GM19193 (cell line): ENCODE measurements around the gene GPC6.

ENCODE experiments used
- POLR2A ChIP-seq: IDR thresholded peaks from 4 replicates; pipeline ENCODE4 v1.6.1; 2011; ENCODE audit not compliant: insufficient read depth, insufficient read length; ENCODE audit errors: extremely low read depth

The GPC6 gene

GRCh38 chr13:93462151-93462550, 235.5 kb downstream of the GPC6 start:
- TF ChIP-seq POLR2A = no peak

DNA sequence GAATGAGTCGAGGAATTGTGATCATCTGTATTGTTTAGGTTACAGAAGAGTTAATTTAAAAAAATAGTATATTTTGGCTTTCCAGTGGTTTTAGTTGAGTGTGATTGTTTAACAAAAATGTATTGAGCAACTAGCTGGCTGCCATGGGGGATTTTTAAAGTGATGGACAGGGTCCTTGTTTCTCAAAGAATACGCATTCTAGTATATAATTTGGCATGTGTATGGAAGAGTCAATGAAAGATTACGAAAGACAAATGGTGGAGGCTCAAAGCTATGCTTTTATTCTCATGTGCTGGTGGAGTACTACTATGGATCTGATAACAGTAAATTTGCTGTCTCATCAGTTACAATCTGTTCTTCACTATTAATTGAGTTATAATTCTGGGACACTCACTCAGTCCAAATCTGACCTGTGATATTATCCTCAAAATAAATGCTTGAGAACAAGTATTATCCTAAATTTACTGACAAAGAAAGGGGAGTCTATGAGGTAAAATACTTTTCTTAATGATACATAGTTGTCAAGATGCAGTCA, 240.0 kb downstream of the GPC6 start:
- TF ChIP-seq POLR2A = no peak

DNA sequence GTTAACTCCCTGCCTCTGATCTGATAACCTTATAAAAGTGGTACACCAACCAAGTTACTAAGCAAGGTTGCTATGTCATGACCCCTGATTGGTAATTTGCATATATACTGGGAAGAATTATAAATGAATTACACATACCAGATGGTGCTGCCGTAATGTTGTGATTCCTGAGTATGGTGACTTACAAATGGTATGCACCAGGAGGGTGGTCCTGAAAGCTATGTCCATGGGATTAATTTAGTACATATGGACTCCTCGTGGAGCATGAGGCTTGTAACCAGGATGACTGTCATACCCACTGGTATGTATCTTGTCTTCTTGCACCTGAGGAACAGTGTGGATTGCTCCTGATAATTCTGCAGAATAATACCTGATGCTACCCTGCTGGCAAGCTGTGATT, 240.6 kb downstream of the GPC6 start:
- no peak for TF ChIP-seq POLR2A

- no peak for TF ChIP-seq POLR2A
These were observed 241.8 kb downstream of the GPC6 start for GRCh38 chr13:93468433-93468832.

GRCh38 chr13:93472296-93472695, 245.7 kb downstream of the GPC6 start:
- no peak for TF ChIP-seq POLR2A

- no peak for TF ChIP-seq POLR2A
These were observed 246.2 kb downstream of the GPC6 start for GRCh38 chr13:93472814-93473296.

DNA sequence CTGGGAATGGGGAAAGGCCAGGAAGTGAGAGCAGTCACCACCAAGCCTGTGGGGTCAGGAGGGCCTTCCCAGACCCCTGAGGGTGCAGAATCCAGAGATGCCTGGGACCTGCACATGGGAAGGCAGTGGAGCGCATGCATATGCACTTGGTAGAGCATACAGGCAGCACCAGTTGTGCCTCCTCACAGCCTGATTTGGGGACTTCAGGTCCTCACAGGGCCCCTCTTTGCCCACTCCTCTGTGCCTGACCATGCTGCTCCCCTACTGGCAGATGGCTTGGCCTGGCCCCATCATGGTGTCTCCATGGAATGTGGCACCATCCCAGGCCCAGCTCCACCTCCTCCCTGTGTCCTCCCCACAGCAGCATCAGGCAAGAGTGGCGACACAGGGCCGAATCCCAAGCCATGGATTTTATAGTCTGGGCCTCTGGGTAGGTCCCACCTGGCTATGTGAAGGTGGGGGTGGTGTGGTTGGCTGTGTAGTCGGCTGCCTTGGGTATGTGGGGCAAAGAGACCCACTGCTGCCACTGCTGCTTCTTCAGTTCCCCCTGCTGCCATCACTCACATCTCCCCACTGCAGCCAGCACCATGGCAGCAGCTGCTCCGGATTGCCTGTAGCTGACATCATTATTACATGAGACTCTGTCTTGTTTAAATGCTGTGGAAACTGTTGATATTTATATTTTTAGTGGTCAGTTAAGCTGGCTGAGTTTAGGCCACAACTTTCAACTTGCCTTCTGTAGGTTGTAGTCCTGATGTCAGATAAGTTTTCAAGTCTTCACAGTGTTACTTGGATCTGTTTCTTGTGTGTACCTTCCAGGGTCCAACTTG, 247.0 kb downstream of the GPC6 start:
- no peak for TF ChIP-seq POLR2A

DNA sequence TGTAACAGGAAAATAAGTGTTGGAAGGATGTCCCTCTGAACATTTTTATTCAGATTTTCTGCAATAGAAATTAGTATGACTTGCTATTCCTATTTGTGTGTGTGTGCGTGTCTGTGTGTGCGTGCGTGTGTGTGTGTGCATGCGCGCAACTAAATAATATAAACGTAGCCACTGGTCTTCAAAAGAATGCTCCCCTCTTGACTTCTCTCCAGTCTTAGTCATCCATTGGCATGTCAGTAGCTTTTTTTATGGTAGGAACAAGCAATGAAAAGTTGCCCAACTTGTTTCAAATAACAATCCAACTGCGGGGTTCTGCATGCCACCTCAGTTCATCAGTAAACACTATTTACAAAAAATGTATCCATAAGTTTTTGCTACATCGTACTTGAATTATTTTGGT, 249.6 kb downstream of the GPC6 start:
- TF ChIP-seq POLR2A = no peak

DNA sequence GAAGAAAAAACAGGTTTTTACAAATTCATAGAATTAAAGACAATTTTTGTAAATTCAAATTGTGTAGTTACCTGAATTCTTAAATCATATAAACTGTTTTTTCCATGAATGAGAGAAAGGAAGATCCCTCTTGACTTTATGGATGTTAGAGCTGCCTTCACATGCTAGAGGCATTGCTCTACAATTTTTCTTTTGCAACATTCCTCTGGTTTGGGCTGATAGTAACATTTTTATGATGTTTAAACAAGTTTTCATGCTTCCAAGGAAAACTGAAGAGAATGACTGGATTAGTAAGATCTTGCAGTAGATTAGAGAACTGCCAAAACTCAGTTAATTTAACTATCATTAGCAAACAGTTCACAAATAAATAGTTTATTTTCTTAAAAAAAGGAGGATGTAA, 250.6 kb downstream of the GPC6 start:
- TF ChIP-seq POLR2A = no peak

DNA sequence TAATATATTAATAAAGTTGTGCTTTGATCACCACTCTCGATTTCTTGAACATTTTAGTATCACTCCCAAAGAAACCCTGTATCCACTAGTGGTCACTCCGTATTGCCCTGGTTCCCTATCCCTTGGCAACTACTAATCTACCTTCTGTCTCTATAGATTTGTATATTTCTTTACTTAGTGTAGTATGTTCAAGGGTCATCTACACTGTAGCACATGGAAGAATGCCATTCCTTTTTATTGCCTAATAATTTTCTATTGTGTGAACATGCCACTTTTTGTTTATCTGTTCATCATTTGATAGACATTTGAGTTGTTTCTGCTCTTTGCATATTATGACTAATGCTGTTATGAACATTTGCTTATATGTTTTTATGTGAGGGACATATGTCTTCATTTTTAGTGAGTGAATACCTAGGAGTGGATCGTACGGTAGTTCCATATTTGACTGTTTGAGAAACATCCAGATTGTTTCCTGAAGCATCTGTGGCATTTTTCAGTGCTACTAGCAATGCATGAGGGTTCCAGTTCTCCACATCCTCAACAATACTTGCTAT, 254.0 kb downstream of the GPC6 start:
- TF ChIP-seq POLR2A = no peak

DNA sequence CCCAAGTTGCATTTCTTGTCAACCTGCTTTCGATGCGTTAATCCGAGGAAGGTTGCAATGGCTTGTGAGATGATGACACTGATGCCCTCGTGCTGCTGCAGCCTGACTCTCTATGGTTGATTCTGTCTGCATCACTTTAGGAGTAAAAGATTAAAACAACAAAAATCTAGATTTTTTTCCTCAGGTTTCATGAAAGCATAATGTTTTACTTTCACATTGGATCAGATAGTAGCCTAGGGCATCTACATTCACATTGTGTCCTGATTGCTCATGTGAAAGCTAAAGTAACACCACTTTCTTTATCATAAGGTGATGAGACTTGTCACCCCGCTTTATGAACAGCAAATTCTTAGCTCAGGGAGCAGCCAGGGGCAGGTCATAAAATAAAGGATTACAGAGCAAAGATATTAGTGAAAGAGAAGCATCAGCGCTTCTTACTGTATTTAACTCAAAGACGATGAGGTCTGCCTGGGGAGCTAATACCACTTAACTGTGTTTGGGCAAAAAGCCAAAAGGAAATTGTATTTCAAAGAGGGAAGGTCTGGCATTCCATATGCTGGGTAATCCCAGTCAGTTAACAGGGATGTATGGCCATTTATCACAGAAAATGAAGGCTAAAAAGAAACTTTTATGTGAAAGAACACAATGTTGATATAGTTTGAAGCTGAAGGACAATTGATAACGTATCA, 270.5 kb downstream of the GPC6 start:
- no peak for TF ChIP-seq POLR2A

DNA sequence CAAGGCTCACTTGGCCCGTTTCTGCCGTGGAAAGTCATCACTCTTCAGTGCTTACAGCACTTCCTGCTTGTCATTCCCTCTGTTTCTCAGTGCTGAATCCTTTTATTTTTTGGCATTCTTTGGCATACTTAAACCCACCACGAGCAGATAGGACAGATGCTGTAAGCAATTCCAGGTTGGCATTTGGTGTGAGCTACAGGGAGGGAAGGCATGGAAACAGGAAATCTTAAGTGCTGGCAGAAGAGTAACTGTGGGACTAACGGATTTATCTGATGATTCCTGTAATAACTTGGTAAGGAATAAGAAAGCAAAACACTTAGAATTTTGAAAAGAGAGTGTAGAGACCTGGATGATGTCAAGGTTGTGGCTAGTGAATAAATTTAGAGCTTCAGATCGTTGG, 273.4 kb downstream of the GPC6 start:
- TF ChIP-seq POLR2A = no peak

- no peak for TF ChIP-seq POLR2A
These were observed 275.5 kb downstream of the GPC6 start for GRCh38 chr13:93502071-93502470.

DNA sequence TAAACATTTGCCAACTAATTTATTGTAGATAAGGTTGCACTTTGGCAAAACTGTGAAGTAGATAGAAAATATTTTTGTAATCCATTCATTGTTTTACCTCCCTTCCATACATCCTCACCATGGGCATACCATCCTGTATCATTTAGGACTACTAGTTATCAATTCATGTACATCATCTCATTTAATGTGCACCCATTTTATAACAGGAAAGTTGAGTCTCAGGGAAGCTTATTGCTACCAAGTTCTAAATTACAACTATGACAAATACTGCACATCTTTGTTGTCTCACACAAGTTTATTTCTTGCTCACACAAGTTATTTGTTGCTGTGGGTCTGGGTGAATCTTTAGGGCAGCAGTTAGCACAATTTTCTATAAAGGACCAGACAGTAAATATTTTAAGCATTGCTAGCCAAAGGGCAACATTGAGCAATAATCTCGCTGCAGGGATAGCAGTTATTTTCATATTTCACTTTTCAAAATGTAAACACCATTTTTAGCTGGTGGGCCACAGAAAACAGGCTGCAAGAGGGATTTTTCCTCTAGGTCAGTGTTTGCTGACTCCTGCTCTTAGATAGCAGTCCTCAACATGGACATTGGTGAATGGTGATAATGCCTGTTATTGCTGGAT, 276.5 kb downstream of the GPC6 start:
- no peak for TF ChIP-seq POLR2A

DNA sequence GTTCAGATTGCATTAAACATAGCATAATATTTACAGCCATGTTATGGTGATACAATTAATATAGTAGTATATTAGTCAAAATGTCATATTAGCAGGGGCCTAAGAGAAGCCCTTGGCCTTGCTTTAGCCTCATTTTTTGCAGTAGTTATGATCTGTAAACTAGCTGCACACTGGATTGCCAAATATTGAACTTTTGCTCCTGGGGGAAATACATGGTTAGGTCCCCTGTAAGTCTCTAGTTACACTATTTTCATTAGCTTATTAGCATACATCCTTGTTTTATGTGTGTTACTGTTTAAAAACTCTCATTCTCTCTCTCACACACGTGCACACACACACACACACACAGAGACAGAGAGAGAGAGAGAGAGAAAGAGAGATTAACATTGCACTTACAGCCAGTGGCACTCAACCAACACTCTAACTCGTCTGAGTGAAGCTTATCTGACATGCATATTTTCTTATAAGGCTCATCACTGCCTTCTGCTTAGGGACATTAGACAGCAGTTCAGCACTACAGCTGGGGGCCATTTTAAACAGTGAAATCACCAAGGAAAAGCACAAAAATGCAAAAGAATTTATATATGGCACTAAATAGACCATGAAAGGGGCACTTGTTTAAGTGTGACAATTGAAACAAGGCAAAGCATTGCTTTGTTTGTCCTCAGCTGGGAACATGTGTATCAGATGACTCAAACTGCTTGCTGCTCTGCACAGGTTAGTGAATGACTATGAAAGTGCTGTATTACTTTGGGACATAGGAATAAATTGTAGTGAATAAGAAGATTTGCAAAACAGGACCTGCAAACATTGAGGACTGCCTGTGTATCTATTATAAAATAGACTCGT, 278.7 kb downstream of the GPC6 start:
- no peak for TF ChIP-seq POLR2A

- TF ChIP-seq POLR2A = no peak
These were observed 284.4 kb downstream of the GPC6 start for GRCh38 chr13:93511011-93511410.
